KOPT-K1 (cell line): ENCODE measurements around the gene ADTRP.
"Not testable (repeated sequence)": the region's sequence is repeated elsewhere in the genome, so short reads cannot be mapped to it uniquely, and the experiment has no call there.

Experiments
- H3K27ac ChIP-seq: fragments of 200-600 bp; sonication (generic); 2 replicates; pipeline ENCODE4 v1.5.1; 2016; ENCODE audit warnings: antibody characterized with exemption, mild to moderate bottlenecking, low read depth, low read length; ENCODE audit not compliant: poor library complexity, severe bottlenecking
- H3K36me3 ChIP-seq: fragments of 200-600 bp; sonication (generic); 2 replicates; pipeline ENCODE4 v1.5.1; 2017; ENCODE audit warnings: antibody characterized with exemption, mild to moderate bottlenecking, low read length, moderate library complexity; ENCODE audit not compliant: insufficient read depth
- H3K9me3 ChIP-seq: fragments of 200-600 bp; sonication (generic); 2 replicates; pipeline ENCODE4 v1.5.1; 2017; ENCODE audit warnings: antibody characterized with exemption, low read length, mild to moderate bottlenecking; ENCODE audit not compliant: insufficient read depth, poor library complexity, severe bottlenecking

Gene ADTRP

GRCh38 chr6:11699576-11699975 lies 79.0 kb downstream of the ADTRP start:
- no peaks in the 10 kb centered on the region for H3K36me3 ChIP-seq
- no peaks in the 10 kb centered on the region for H3K9me3 ChIP-seq
- no peak overlapping the region for H3K27ac ChIP-seq

- H3K9me3 ChIP-seq, result no peaks in the 10 kb centered on the region
- H3K27ac ChIP-seq, result no peak overlapping the region
- H3K36me3 ChIP-seq, result no peaks in the 10 kb centered on the region
These were observed 85.9 kb downstream of the ADTRP start for GRCh38 chr6:11692451-11693376.

- H3K36me3 ChIP-seq, result no peaks in the 10 kb centered on the region
- no peaks in the 10 kb centered on the region for H3K9me3 ChIP-seq
- no peak overlapping the region for H3K27ac ChIP-seq
These were observed 88.8 kb downstream of the ADTRP start for GRCh38 chr6:11689847-11690246.

GRCh38 chr6:11689400-11689799 lies 89.2 kb downstream of the ADTRP start:
- H3K9me3 ChIP-seq, H3K36me3 ChIP-seq, H3K27ac ChIP-seq: not testable (repeated sequence)

DNA sequence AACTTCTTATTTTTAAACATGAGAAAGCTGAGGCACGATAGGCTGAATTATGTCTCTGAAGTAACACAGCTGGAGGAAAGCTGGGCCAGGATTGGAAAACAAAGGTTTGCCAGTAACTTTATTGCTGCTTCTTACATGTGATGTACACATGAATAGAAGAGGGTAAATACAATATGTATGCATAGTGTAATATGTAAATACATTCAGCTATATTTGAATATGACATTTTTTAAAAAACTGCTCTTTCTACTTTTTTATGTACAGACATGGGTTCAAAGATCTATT lies 90.2 kb downstream of the ADTRP start:
- no peaks in the 10 kb centered on the region for H3K36me3 ChIP-seq
- no peaks in the 10 kb centered on the region for H3K9me3 ChIP-seq
- H3K27ac ChIP-seq, result no peak overlapping the region

DNA sequence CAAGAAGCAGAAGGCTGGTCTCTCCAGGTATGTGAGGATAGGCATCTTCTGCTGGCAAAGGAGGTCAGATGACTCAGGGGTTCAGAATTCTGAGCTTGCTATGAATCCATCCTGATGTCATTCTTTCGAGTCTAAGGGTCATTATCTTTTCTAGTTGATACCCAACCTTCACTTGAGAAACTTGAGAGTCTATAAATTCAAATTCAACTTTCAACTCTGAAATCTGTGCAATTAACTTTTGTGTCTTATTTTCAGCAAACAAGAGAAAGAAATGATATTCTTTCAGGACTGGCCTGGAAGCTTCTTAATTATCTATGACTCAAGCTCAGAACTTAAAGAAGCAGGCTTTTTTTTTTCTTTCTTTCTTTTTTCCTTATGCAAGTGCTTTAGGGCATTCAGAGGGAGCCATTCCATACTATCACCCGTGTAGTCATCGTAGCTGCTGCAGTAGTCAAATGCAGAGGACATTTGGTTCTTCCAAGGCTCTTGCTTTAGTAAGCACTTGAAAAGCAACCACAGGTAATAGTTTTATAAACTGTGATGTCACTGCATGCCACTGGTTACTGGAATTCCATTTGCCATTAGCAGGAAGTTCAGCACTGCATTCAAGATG lies 93.0 kb downstream of the ADTRP start:
- Histone ChIP-seq H3K27ac (no peak overlapping the region), H3K36me3 (no peaks in the 10 kb centered on the region), H3K9me3 (peaks cover 9% of the 10 kb centered on the region)

GRCh38 chr6:11684901-11685480 lies 93.6 kb downstream of the ADTRP start:
- H3K27ac ChIP-seq, result no peak overlapping the region
- H3K36me3 ChIP-seq, result no peaks in the 10 kb centered on the region
- peaks cover 15% of the 10 kb centered on the region for H3K9me3 ChIP-seq

DNA sequence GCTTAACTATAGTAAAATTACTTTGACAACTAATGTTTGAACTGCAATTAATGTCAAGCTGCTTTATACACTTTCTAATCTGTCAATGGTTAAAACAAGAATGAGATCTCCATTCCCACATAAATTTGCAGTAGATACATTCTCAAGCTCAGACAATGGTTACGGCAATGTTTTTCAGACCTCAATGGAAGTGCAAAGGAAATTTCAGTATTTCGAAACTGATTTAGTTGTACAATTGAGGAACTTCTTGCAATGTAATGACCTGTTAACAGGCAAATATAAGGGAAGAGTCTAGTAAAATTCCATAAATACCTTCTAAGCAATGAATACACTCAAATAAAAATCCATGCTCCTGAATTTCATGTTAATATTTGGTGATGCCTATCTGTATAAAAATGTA lies 94.7 kb downstream of the ADTRP start:
- no peaks in the 10 kb centered on the region for H3K36me3 ChIP-seq
- no peak overlapping the region for H3K27ac ChIP-seq
- H3K9me3 ChIP-seq, result peaks cover 15% of the 10 kb centered on the region

GRCh38 chr6:11682561-11682975 lies 96.0 kb downstream of the ADTRP start:
- Histone ChIP-seq H3K27ac (no peak overlapping the region), H3K9me3 (peaks cover 15% of the 10 kb centered on the region), H3K36me3 (no peaks in the 10 kb centered on the region)

DNA sequence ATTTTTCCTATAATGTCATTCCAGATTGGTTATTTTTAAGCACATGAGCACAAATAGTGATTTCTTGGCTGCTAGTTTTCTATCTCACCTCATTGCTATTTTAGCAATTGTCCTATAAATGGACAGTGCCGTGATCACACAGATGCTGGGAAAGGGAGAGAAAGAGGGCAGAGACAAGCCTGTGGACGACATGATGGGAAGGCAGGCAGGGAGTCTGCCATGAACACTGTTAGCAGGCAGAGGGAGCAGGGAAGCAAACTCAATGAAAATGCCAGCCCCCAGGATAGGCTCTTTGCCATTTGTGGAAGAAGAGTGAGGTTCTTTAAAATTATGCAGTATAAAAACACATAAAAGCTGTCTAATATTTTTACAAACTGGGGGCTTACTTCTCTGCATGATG lies 96.8 kb downstream of the ADTRP start:
- Histone ChIP-seq H3K36me3 (no peaks in the 10 kb centered on the region), H3K9me3 (peaks cover 15% of the 10 kb centered on the region), H3K27ac (no peak overlapping the region)

- Histone ChIP-seq H3K27ac (no peak overlapping the region), H3K9me3 (peaks cover 15% of the 10 kb centered on the region), H3K36me3 (no peaks in the 10 kb centered on the region)
These were observed 97.2 kb downstream of the ADTRP start for GRCh38 chr6:11681357-11681756.

DNA sequence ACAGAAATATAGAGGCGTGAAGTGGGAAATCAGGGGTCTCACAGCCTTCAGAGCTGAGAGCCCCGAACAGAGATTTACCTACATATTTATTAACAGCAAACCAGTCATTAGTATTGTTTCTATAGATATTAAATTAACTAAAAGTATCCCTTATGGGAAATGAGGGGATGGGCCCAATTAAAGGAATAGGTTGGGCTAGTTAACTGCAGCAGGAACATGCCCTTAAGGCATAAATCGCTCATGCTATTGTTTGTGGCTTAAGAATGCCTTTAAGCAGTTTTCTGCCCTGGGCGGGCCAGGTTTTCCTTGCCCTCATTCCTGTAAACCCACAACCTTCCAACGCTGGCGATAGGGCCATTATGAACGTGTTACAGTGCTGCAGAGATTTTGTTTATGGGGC lies 98.1 kb downstream of the ADTRP start:
- H3K27ac ChIP-seq, H3K36me3 ChIP-seq: not testable (repeated sequence)
- peaks cover 15% of the 10 kb centered on the region for H3K9me3 ChIP-seq

DNA sequence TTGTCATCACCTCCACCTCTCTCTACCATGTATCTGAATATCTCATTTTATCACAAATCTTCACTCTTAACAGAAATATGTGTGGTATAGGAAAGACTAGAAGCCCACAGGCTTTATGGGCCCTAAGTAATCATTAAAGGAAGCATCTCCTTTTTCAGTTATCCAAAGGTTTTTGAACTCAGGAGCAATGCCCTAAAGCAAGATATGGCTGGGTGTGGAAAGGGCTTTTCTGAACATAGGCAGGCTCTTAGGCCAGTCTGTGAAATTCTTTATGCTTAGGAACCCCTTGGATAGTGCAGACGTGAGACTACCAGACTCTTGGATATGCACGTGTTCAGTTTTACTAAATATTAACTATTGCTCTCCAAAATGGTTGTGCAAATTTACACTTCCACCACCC lies 99.5 kb downstream of the ADTRP start:
- Histone ChIP-seq H3K36me3 (no peaks in the 10 kb centered on the region), H3K9me3 (peaks cover 15% of the 10 kb centered on the region), H3K27ac (no peak overlapping the region)

GRCh38 chr6:11675601-11676000 lies 103.0 kb downstream of the ADTRP start:
- no peaks in the 10 kb centered on the region for H3K36me3 ChIP-seq
- H3K9me3 ChIP-seq, result peaks cover 6% of the 10 kb centered on the region
- no peak overlapping the region for H3K27ac ChIP-seq

DNA sequence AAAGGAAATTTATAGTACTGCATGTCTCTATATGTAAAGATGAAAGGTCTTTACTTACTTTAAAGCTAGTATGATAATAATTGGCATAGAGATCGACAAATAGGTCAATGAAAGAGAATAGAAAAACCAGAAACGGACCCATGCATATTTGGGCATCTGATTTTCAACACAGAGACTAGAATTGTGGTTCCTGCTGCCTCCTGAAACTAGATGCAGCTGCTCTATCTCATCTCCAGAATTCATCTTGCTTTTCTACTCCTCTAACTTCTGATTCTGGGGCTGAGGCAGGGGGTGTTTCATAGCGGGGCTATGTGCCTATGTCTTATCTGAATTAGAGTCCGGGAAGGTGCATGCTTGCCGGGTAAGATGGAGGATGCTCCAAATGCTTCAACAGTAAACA lies 105.9 kb downstream of the ADTRP start:
- Histone ChIP-seq H3K9me3 (no peaks in the 10 kb centered on the region), H3K27ac (no peak overlapping the region), H3K36me3 (no peaks in the 10 kb centered on the region)

DNA sequence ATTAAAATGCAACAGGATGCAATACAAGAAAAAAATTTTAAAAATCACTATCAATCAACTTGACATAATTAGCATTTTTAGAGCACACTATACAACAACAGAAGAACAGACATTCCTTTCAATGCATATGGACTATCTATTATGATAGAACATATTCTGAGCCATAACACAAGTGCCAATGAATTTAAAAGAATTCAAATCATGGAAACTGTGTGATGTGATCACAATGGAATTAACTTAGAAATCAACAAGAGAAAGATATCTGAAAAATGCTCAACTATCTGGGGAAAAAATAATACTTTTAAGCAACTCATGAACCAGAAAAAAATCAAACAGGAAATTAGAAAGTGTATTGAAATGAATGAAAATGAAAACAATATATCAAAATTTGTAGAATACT lies 106.3 kb downstream of the ADTRP start:
- no peak overlapping the region for H3K27ac ChIP-seq
- H3K36me3 ChIP-seq, result no peaks in the 10 kb centered on the region
- H3K9me3 ChIP-seq, result no peaks in the 10 kb centered on the region
